CD14-positive monocyte (primary cell): Measurements from ENCODE around the gene DOCK3. TPM values are rescaled to one million over a fixed set of nuclear protein-coding genes. Genes with fewer than 3 reads are reported as not detected.

Source experiments
- DNase-seq, 3 donors: peaks; one replicate each; pipeline ENCODE4 v3.0.0-alpha.2; 2011 to 2022
- H2AFZ ChIP-seq: 2 replicates; pipeline ENCODE4 v1.6.0; 2012; ENCODE audit warnings: mild to moderate bottlenecking, low read depth, low read length, inconsistent platforms; ENCODE audit not compliant: insufficient read depth, poor library complexity, severe bottlenecking
- H3K27ac ChIP-seq, 2 donors: 1 replicate in 1 of 2; 2 replicates in 1 of 2; pipeline ENCODE4 v1.5.1; 2012 to 2013; ENCODE audit warnings: low read length in 2 of 2, control low read depth in 1 of 2, inconsistent platforms in 1 of 2, low read depth in 1 of 2, mild to moderate bottlenecking in 1 of 2
- H3K27me3 ChIP-seq, 2 donors: one replicate each; pipeline versions ENCODE4 v1.6.0 to v1.6.1; 2011 to 2013; ENCODE audit warnings: low read length in 2 of 2; ENCODE audit not compliant: control insufficient read depth in 2 of 2, insufficient read depth in 2 of 2
- H3K36me3 ChIP-seq, 2 donors: replicated peaks in 1 of 2; 1 replicate in 1 of 2; 2 replicates in 1 of 2; pipeline versions ENCODE4 v1.5.1 to v1.6.1; 2012 to 2013; ENCODE audit warnings: low read length in 2 of 2, control low read depth in 1 of 2, inconsistent platforms in 1 of 2, mild to moderate bottlenecking in 1 of 2; ENCODE audit not compliant: insufficient read depth in 2 of 2, control insufficient read depth in 1 of 2
- H3K4me1 ChIP-seq, 2 donors: 1 replicate in 1 of 2; 2 replicates in 1 of 2; pipeline versions ENCODE4 v1.5.1 to v1.6.1; 2012 to 2013; ENCODE audit warnings: low read length in 2 of 2, control low read depth in 1 of 2, inconsistent platforms in 1 of 2, mild to moderate bottlenecking in 1 of 2, moderate library complexity in 1 of 2; ENCODE audit not compliant: insufficient read depth in 2 of 2, control insufficient read depth in 1 of 2
- H3K4me2 ChIP-seq: replicated peaks from 2 replicates; pipeline ENCODE3; 2012; ENCODE audit warnings: low read length, moderate library complexity, mild to moderate bottlenecking; ENCODE audit not compliant: poor library complexity, severe bottlenecking; ENCODE audit errors: extremely low read depth
- H3K4me3 ChIP-seq, 3 experiments: fragments of 200-600 bp in 1 of 3; sonication (generic) in 1 of 3; replicated peaks in 1 of 3; 1 replicate in 2 of 3; 2 replicates in 1 of 3; pipeline ENCODE4 v1.5.1; 2011 to 2013; ENCODE audit warnings: low read length in 3 of 3, mild to moderate bottlenecking in 3 of 3, control low read depth in 2 of 3, low read depth in 2 of 3, inconsistent platforms in 1 of 3, moderate library complexity in 1 of 3
- H3K79me2 ChIP-seq: 2 replicates; pipeline ENCODE4 v1.6.0; 2012; ENCODE audit warnings: mild to moderate bottlenecking, control low read depth, inconsistent platforms, low read length, moderate library complexity; ENCODE audit not compliant: insufficient read depth
- H3K9ac ChIP-seq: 2 replicates; pipeline ENCODE4 v1.6.0; 2017; ENCODE audit warnings: low read length, mild to moderate bottlenecking; ENCODE audit not compliant: insufficient read depth, poor library complexity, severe bottlenecking
- H3K9me3 ChIP-seq, 2 donors: replicated peaks in 1 of 2; 1 replicate in 1 of 2; 2 replicates in 1 of 2; pipeline versions ENCODE4 v1.5.1 to v1.6.1; 2012 to 2013; ENCODE audit warnings: low read length in 2 of 2, control low read depth in 1 of 2; ENCODE audit not compliant: control insufficient read depth in 1 of 2, insufficient read depth in 1 of 2
- H4K20me1 ChIP-seq: 2 replicates; pipeline ENCODE4 v1.6.0; 2012; ENCODE audit warnings: mild to moderate bottlenecking, low read length, control low read depth, moderate library complexity; ENCODE audit not compliant: insufficient read depth
- H3K27ac Mint-ChIP-seq, 7 donors: one replicate each; pipeline ENCODE4 v1.8.0; 2020; ENCODE audit warnings: mild to moderate bottlenecking in 7 of 7, mixed read lengths in 7 of 7, moderate library complexity in 6 of 7, inconsistent platforms in 2 of 7
- H3K27me3 Mint-ChIP-seq, 3 donors: one replicate each; pipeline ENCODE4 v1.8.0; 2021 to 2022; ENCODE audit warnings: low read depth in 3 of 3, mild to moderate bottlenecking in 3 of 3, mixed read lengths in 3 of 3, moderate library complexity in 3 of 3, inconsistent platforms in 1 of 3
- H3K36me3 Mint-ChIP-seq, 2 donors: one replicate each; pipeline ENCODE4 v1.8.0; 2020; ENCODE audit warnings: mixed read lengths in 2 of 2, inconsistent platforms in 1 of 2, mild to moderate bottlenecking in 1 of 2
- H3K4me1 Mint-ChIP-seq: one replicate; pipeline ENCODE4 v1.8.0; 2020; ENCODE audit warnings: mild to moderate bottlenecking, mixed read lengths
- H3K4me3 Mint-ChIP-seq, 2 donors: one replicate each; pipeline ENCODE4 v1.8.0; 2020; ENCODE audit warnings: mild to moderate bottlenecking in 2 of 2, mixed read lengths in 2 of 2, moderate library complexity in 1 of 2
- H3K9me3 Mint-ChIP-seq, 7 donors: one replicate each; pipeline ENCODE4 v1.8.0; 2020 to 2022; ENCODE audit warnings: mixed read lengths in 7 of 7, mild to moderate bottlenecking in 6 of 7, moderate library complexity in 6 of 7, inconsistent platforms in 2 of 7
- CTCF ChIP-seq: fragments of 200-600 bp; IDR thresholded peaks from one replicate; pipeline ENCODE4 v1.8.0; 2022; ENCODE audit warnings: antibody characterized with exemption, mild to moderate bottlenecking
- WGBS: methylation state at CpG from one replicate; pipeline ENCODE4 v1.1.5; 2013; ENCODE audit warnings: missing lambda C conversion rate; ENCODE audit not compliant: insufficient coverage; 5-methylcytosine and 5-hydroxymethylcytosine counted together
- intact Hi-C, 2 donors: fragments of 100-400 bp; cut with micrococcal nuclease; formaldehyde crosslinking; loops; one replicate each; pipeline versions ENCODE4 v1.15.0 to v1.15.1; 2023
- polyA plus RNA-seq, 3 donors: library from polyadenylated mRNA; depleted of rRNA in 1 of 3; unstranded in 2 of 3; stranded (reverse) in 1 of 3; fragments of 300-500 nt in 2 of 3; fragments of >200 nt in 1 of 3; fragmentation: Illumina TruSeq in 2 of 3; gene quantifications; 1 replicate in 2 of 3; 2 replicates in 1 of 3; pipeline ENCODE4 v1.2.3, GENCODE V29; 2012 to 2021

The DOCK3 gene
- polyA plus RNA-seq, 3 donors, result 0.03 TPM; not detected in 1

- intact Hi-C loops, result no loop called here
- no peak overlapping the region for H3K4me2 ChIP-seq
- Mint-ChIP-seq H3K9me3 (peaks cover 0 to 4% (median 0%) of the 10 kb centered on the region in 7 donors), H3K27me3 (no peaks in the 10 kb centered on the region), H3K4me1 (peaks cover 65% of the 10 kb centered on the region), H3K27ac (peak overlapping the region in 2 of 7 donors; percentile 88 to 98), H3K36me3 (peaks cover 50 to 58% of the 10 kb centered on the region in 2 donors), H3K4me3 (no peak overlapping the region)
- H3K9me3 ChIP-seq, result no peaks in the 10 kb centered on the region
- H3K79me2 ChIP-seq, result peaks cover 98% of the 10 kb centered on the region
- peak overlapping the region in 1 of 2 donors; percentile 59 for H3K27ac ChIP-seq
- no peak overlapping the region for H2AFZ ChIP-seq
- no peak overlapping the region for H3K4me3 ChIP-seq
- TF ChIP-seq CTCF, result no peak
- H3K9ac ChIP-seq, result no peak overlapping the region
- no peaks in the 10 kb centered on the region for H3K27me3 ChIP-seq
- peaks cover 100% of the 10 kb centered on the region for H4K20me1 ChIP-seq
- H3K36me3 ChIP-seq, result peaks cover 23 to 61% of the 10 kb centered on the region in 2 donors
- peaks cover 41 to 53% of the 10 kb centered on the region in 2 donors for H3K4me1 ChIP-seq
- DNase-seq, result no peak
Measured at GRCh38 chr3:50635066-50635465, 39.7 kb upstream of the DOCK3 start.

GRCh38 chr3:50637011-50637410 is 37.7 kb upstream of the DOCK3 start:
- TF ChIP-seq CTCF, result no peak
- H3K36me3 ChIP-seq, result peaks cover 43 to 63% of the 10 kb centered on the region in 2 donors
- peaks cover 45% of the 10 kb centered on the region for H3K4me1 Mint-ChIP-seq
- peaks cover 98% of the 10 kb centered on the region for H3K79me2 ChIP-seq
- WGBS, result 60% methylated on average over 1 of the region's 4 CpGs
- H2AFZ ChIP-seq, result no peak overlapping the region
- peaks cover 100% of the 10 kb centered on the region for H4K20me1 ChIP-seq
- peak overlapping the region in 1 of 2 donors; percentile 42 for H3K27ac ChIP-seq
- H3K36me3 Mint-ChIP-seq, result peaks cover 51 to 66% of the 10 kb centered on the region in 2 donors
- peaks cover 0 to 4% (median 0%) of the 10 kb centered on the region in 7 donors for H3K9me3 Mint-ChIP-seq
- H3K4me2 ChIP-seq, result no peak overlapping the region
- H3K4me1 ChIP-seq, result peaks cover 21 to 34% of the 10 kb centered on the region in 2 donors
- H3K27me3 Mint-ChIP-seq, result no peaks in the 10 kb centered on the region
- H3K4me3 ChIP-seq, result no peak overlapping the region
- intact Hi-C loops, result no loop called here
- no peak for DNase-seq
- H3K27me3 ChIP-seq, result no peaks in the 10 kb centered on the region
- no peaks in the 10 kb centered on the region for H3K9me3 ChIP-seq
- no peak overlapping the region for H3K4me3 Mint-ChIP-seq
- peak overlapping the region in 6 of 7 donors; percentile 6 to 92 (median 75) for H3K27ac Mint-ChIP-seq
- H3K9ac ChIP-seq, result no peak overlapping the region
